ENCODE measurements around the gene PLEKHA6. TPM values are rescaled to one million over a fixed set of nuclear protein-coding genes. Genes with fewer than 3 reads are reported as not detected.

Gene PLEKHA6, protein sequence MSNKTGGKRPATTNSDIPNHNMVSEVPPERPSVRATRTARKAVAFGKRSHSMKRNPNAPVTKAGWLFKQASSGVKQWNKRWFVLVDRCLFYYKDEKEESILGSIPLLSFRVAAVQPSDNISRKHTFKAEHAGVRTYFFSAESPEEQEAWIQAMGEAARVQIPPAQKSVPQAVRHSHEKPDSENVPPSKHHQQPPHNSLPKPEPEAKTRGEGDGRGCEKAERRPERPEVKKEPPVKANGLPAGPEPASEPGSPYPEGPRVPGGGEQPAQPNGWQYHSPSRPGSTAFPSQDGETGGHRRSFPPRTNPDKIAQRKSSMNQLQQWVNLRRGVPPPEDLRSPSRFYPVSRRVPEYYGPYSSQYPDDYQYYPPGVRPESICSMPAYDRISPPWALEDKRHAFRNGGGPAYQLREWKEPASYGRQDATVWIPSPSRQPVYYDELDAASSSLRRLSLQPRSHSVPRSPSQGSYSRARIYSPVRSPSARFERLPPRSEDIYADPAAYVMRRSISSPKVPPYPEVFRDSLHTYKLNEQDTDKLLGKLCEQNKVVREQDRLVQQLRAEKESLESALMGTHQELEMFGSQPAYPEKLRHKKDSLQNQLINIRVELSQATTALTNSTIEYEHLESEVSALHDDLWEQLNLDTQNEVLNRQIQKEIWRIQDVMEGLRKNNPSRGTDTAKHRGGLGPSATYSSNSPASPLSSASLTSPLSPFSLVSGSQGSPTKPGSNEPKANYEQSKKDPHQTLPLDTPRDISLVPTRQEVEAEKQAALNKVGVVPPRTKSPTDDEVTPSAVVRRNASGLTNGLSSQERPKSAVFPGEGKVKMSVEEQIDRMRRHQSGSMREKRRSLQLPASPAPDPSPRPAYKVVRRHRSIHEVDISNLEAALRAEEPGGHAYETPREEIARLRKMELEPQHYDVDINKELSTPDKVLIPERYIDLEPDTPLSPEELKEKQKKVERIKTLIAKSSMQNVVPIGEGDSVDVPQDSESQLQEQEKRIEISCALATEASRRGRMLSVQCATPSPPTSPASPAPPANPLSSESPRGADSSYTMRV
- total RNA-seq: 18.9 TPM

DNA sequence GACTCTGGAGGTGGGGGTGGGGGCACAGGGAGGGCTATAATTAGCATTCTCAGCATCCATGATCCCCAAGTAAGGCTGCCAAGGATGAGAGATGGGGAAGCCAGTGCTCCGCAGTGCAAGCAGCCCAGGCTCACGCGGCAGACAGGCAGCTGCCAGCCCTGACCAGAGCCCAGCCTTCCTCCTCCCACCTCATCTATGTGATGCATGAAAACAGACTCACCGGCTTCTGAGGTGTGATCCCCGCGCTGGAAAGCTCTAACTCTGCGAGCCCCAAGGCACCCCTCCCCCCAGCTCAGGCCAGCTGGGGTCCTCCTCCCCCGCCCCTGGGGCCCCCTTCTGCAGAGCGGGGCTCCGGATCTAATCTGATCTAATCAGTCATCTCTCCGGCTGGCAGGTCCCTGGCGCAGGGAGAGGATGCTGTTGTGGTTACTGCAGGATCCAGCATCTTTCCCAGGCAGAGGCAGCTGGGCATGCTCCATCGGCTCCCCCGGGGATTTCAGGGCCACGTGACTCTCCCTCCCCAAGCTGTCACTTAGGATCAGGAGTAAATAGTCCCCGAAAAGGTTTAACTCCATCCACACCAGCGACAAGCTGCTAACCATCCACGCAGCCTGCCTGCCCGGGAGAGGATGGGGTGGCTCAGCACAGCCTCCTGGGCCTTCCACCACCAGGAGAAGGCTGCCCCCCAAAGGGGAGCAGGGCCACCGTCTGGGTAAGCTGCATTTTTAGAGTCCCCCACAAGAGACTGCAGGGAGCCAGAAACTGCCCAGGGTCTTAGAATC, at the start of gene PLEKHA6:
PLEKHA6 (minus strand) TSS at position 456 of the 782 bp plus-strand sequence. CDS start 86,202 bp downstream, outside the sequence.
- ATAC-seq: peak; percentile 46

GRCh38 chr1:204409123-204409522, 49.4 kb upstream of the PLEKHA6 start:
- DNase-seq (ENCODE audit: low spot score) (no peak), ATAC-seq (no peak)
- intact Hi-C loops (cut with DNase I): no loop called here

More for the DNA sequence above, at the start of gene PLEKHA6:
- DNase-seq (ENCODE audit: low spot score): no peak
- intact Hi-C loops (cut with DNase I): loop anchor here (5.0 kb wide), 2 partner anchors 142 to 197 kb away; no protein-coding TSS in a partner anchor

DNA sequence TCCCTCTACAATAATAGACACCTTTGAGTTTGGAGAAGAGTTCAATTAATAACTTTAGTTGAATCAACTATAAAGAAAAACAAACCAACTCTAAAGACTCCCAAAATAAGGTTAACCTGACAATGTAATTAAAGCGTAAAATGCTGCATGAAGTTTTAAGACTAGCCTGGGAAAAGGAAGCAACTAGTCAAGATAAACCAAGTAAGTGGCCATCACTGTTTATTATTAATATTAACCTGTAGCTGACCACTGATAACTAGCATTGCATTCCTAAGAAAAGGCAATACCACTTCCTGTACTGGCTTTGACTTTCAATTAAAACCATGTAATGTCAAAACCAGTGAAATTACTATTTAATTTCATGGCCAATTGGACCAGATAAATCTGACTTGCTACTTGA, 48.9 kb upstream of the PLEKHA6 start:
- intact Hi-C loops (cut with DNase I): no loop called here
- ATAC-seq (no peak), DNase-seq (ENCODE audit: low spot score) (no peak)

- ATAC-seq: no peak
- DNase-seq (ENCODE audit: low spot score): peak; percentile 88
- intact Hi-C loops (cut with DNase I): no loop called here
Measured at GRCh38 chr1:204408074-204408507, 48.4 kb upstream of the PLEKHA6 start.

GRCh38 chr1:204407295-204407971, 47.7 kb upstream of the PLEKHA6 start:
- DNase-seq (ENCODE audit: low spot score): no peak
- intact Hi-C loops (cut with DNase I): no loop called here
- no peak for ATAC-seq

- intact Hi-C loops (cut with DNase I): no loop called here
Measured at GRCh38 chr1:204406621-204407020, 46.9 kb upstream of the PLEKHA6 start.

DNA sequence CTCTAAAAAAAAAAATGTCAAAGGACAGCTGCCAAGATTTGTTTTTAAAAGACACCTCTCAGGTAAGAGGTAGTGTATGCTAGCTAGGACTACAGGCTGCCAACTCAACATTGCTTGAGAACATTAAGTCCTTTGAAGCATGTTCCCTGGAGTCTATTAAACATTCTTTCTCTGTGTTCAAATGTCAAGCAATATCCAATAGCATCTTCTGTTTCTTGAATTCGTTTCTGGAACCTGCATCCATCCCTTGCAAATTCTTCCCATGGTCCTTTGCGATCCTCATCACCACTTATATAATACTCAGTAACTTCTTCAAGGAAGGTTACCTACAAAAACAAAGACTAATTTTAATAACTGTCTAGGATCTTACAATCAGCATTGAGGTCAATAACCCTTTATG, 46.3 kb upstream of the PLEKHA6 start:
- intact Hi-C loops (cut with DNase I): no loop called here

More at GRCh38 chr1:204406621-204407020, 46.9 kb upstream of the PLEKHA6 start:
- no peak for DNase-seq (ENCODE audit: low spot score)
- no peak for ATAC-seq

GRCh38 chr1:204404629-204405028, 44.9 kb upstream of the PLEKHA6 start:
- intact Hi-C loops (cut with DNase I): no loop called here
- no peak for ATAC-seq
- no peak for DNase-seq (ENCODE audit: low spot score)

More for the DNA sequence above, 46.3 kb upstream of the PLEKHA6 start:
- DNase-seq (ENCODE audit: low spot score): no peak
- no peak for ATAC-seq

GRCh38 chr1:204402391-204402790, 42.7 kb upstream of the PLEKHA6 start:
- intact Hi-C loops (cut with DNase I): no loop called here
- ATAC-seq: no peak
- no peak for DNase-seq (ENCODE audit: low spot score)

- ATAC-seq: no peak
- DNase-seq (ENCODE audit: low spot score): no peak
- intact Hi-C loops (cut with DNase I): no loop called here
Measured at GRCh38 chr1:204401730-204402129, 42.0 kb upstream of the PLEKHA6 start.

GRCh38 chr1:204400882-204401510, 41.3 kb upstream of the PLEKHA6 start:
- intact Hi-C loops (cut with DNase I): no loop called here
- DNase-seq (ENCODE audit: low spot score) (no peak), ATAC-seq (no peak)

- intact Hi-C loops (cut with DNase I): loop anchor here (1.0 kb wide), 1 partner anchor 29 kb away; no protein-coding TSS in a partner anchor
- DNase-seq (ENCODE audit: low spot score) (no peak), ATAC-seq (peak; percentile 82)
Measured at GRCh38 chr1:204398197-204399125, 38.7 kb upstream of the PLEKHA6 start.

- DNase-seq (ENCODE audit: low spot score) (no peak), ATAC-seq (no peak)
- intact Hi-C loops (cut with DNase I): no loop called here
Measured at GRCh38 chr1:204396015-204396583, 36.4 kb upstream of the PLEKHA6 start.

- ATAC-seq (no peak), DNase-seq (ENCODE audit: low spot score) (no peak)
- intact Hi-C loops (cut with DNase I): no loop called here
Measured at GRCh38 chr1:204391629-204392028, 31.9 kb upstream of the PLEKHA6 start.

DNA sequence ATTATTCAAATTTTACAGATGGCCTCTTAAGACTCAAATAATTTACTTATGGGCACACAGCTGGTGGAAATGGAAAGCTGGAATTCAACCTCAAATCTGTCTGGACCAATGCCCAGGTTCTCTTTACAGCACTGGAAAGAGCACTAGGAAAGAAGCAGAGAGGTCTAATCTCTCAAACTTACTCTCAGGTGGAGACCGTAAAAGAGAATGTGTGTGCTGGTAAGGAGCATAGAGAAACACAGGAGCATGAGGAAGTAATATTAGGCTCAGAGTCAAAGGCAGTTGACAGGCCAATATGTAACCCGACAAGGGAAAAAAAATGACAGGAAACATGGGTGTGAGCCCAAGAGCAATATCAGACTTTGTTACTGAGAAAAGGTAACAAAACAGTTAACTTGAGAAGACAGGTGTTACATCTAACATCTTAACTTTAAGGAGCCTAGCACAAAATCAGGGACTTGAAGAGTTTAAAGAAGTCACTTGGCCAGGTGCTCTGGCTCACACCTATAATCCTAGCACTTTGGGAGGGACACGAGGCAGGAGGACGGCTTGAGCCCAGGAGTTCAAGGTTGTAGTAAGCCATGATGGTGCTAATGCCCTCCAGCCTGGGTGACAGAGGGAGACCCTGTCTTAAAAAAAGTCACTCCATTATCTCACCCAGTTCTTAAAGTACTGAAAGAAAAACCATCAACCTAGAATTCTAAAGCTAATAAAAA, 31.2 kb upstream of the PLEKHA6 start:
- intact Hi-C loops (cut with DNase I): no loop called here
- ATAC-seq (no peak), DNase-seq (ENCODE audit: low spot score) (no peak)

DNA sequence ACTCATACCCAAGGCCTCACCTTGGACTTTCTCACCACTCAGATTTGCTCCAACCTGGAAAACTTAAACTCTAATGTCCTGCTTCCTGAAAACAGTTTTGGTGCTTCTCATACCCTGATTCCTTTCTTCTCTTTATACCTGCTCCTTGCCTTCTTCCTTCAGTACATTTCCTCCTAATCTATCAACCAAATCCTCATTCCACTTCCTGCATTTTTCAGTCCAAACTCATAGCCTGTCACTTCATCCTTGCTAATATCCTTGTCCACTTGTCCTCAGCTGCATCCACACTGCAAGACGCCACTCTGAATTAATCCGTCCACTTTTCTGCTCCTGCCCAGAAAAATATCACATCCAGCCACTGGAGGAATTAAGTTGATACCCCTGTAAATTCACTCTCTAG, 26.0 kb upstream of the PLEKHA6 start:
- DNase-seq (ENCODE audit: low spot score) (no peak), ATAC-seq (no peak)
- intact Hi-C loops (cut with DNase I): no loop called here
